GM13976 (cell line): Measurements from ENCODE around the gene AGAP1.

Experiments
- DNase-seq: peaks from one replicate; pipeline ENCODE4 v3.0.0; 2012; ENCODE audit warnings: low spot score
- CTCF ChIP-seq: IDR thresholded peaks from 2 replicates; pipeline ENCODE4 v1.5.1; 2012; ENCODE audit warnings: borderline replicate concordance, mild to moderate bottlenecking; ENCODE audit not compliant: insufficient read depth; ENCODE audit errors: extremely low read depth, missing control alignments, control extremely low read depth
- in situ Hi-C: fragments of 300-500 bp; cut with MboI; formaldehyde crosslinking; loops from one replicate; pipeline ENCODE4 v1.12.0; 2022; ENCODE audit warnings: low sequenced_read_pairs, mixed read lengths, inconsistent platforms; ENCODE audit not compliant: unreplicated experiment

The AGAP1 gene

DNA sequence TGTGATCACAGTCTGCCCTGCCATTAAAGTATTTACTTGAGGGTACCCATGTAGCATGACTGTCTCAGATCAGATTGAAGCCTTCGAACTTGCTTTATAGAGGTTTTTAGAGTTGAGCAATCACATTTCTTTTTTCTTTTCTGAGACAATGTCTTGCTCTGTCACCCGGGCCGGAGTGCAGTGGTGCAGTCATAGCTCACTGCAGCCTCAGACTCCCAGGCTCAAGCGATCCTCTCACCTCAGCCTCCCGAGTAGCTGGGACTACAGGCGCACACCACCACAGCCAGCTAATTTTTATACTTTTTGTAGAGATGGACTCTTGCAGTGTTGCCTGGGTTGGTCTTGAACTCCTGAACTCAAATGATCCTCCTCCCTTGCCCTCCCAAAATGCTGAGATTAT is 153.4 kb downstream of the AGAP1 start:
- TF ChIP-seq CTCF = no peak
- in situ Hi-C loops = no loop called here
- no peak for DNase-seq

GRCh38 chr2:235647877-235648276 is 154.0 kb downstream of the AGAP1 start:
- DNase-seq = no peak
- no peak for TF ChIP-seq CTCF
- in situ Hi-C loops = no loop called here

- no peak for DNase-seq
- no peak for TF ChIP-seq CTCF
- in situ Hi-C loops = no loop called here
Observed at GRCh38 chr2:235649418-235649817, 155.6 kb downstream of the AGAP1 start.

DNA sequence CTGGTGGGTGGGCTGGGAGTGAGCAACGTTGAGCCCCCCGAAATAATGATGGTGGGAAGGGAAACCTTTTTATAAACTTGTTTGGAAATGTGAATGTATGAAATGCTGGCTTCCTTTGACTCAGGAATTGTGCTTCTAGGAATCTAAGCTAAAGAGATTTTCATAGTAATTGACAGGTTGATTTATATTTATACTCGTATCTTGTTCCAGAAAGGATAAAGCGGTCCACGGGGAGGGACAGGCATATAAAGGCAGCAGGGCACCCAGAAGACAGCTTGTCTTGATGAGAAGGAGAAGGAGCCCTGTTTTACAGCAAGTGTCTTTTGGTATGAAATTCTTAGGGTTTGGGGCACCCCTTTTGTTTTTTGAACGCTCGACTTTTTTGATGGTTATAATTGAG is 157.8 kb downstream of the AGAP1 start:
- DNase-seq = no peak
- in situ Hi-C loops = no loop called here
- no peak for TF ChIP-seq CTCF

- in situ Hi-C loops = no loop called here
Observed at GRCh38 chr2:235654103-235654813, 160.4 kb downstream of the AGAP1 start.

DNA sequence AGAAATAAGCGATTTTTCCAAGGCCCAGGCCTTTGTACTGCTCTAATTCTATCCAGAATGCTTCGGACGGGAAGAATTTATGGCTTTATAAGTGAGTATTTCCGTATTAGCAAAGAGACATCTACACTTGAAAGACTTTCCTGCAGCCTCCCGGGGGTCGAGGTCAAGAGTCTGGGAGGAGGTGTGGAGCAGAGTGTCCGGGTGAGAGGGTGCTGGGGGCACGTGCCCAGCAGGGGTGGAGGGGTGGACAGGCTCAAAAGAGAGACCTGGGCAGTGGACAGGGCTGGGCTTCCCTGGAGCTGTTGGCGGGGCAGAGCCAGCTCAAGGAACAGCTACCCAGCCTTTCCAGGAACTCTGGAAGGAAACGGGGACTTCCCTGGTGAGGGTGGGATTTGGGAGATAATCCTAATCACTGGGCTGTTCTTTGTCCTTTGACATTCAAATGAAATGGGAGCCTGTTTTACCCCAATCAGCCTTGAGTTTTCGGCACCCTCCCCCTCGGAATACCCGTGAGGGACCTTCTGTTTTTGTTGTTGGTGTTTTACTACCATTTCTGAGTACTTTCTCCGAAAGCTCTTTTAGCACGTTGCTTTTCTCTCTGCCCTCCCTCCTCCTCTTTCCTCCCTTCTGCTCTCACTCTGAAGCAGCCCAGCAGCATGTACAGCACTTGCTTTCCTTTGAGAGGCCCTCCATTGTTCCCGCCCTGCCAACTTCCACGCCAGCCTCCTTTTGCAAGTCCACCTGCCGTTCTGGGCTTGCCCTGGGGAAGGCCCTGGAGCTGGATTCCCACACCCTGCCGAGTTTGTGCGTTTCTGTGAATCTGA is 164.7 kb downstream of the AGAP1 start:
- no peak for DNase-seq
- TF ChIP-seq CTCF = no peak
- in situ Hi-C loops = no loop called here

More at GRCh38 chr2:235654103-235654813, 160.4 kb downstream of the AGAP1 start:
- DNase-seq = no peak
- TF ChIP-seq CTCF = no peak
